Heart left ventricle (tissue), 16 donors: ENCODE results near the gene OTUD7B. TPM values are rescaled to one million over a fixed set of nuclear protein-coding genes. Genes with fewer than 3 reads are reported as not detected.

Source experiments
- ATAC-seq, 4 donors: fragments of 200-7000 bp; cut with Tn5 transposase; one replicate each; pipeline ENCODE4 v1.9.1; 2020 to 2022; ENCODE audit warnings: moderate library complexity in 4 of 4, mild to moderate bottlenecking in 3 of 4, moderate number of reproducible peaks in 1 of 4
- DNase-seq, 5 donors: peaks; one replicate each; pipeline ENCODE4 v3.0.0-alpha.2; 2020
- H3K27ac ChIP-seq, 12 donors: fragments of 200-600 bp; sonication (generic) in 4 of 12; one replicate each; pipeline versions ENCODE4 v1.5.0 to v1.8.0; 2016 to 2022; ENCODE audit warnings: mild to moderate bottlenecking in 2 of 12
- H3K27me3 ChIP-seq, 9 donors: fragments of 200-600 bp; sonication (generic) in 2 of 9; one replicate each; pipeline versions ENCODE4 v1.5.1 to v1.8.0; 2016 to 2022; ENCODE audit warnings: mild to moderate bottlenecking in 3 of 9
- H3K36me3 ChIP-seq, 9 donors: fragments of 200-600 bp; sonication (generic) in 2 of 9; one replicate each; pipeline versions ENCODE4 v1.5.0 to v1.8.0; 2018 to 2022; ENCODE audit warnings: mild to moderate bottlenecking in 2 of 9
- H3K4me1 ChIP-seq, 12 donors: fragments of 200-600 bp; sonication (generic) in 4 of 12; one replicate each; pipeline versions ENCODE4 v1.5.0 to v1.8.0; 2016 to 2022; ENCODE audit warnings: mild to moderate bottlenecking in 3 of 12
- H3K4me3 ChIP-seq, 12 donors: fragments of 200-600 bp; sonication (generic) in 4 of 12; one replicate each; pipeline versions ENCODE4 v1.5.0 to v1.8.0; 2017 to 2022; ENCODE audit warnings: mild to moderate bottlenecking in 9 of 12, moderate library complexity in 4 of 12
- H3K9me3 ChIP-seq, 12 donors: fragments of 200-600 bp; sonication (generic) in 4 of 12; one replicate each; pipeline versions ENCODE4 v1.5.0 to v1.8.0; 2016 to 2022; ENCODE audit warnings: mild to moderate bottlenecking in 1 of 12
- CTCF ChIP-seq, 12 donors: fragments of 200-600 bp; sonication (generic) in 4 of 12; IDR thresholded peaks; one replicate each; pipeline versions ENCODE4 v1.5.0 to v1.8.0; 2018 to 2022; ENCODE audit warnings: antibody characterized with exemption in 12 of 12, mild to moderate bottlenecking in 5 of 12
- POLR2A ChIP-seq, 2 donors: fragments of 450-650 bp; IDR thresholded peaks; one replicate each; pipeline ENCODE4 v1.6.1; 2017; ENCODE audit warnings: antibody characterized with exemption in 2 of 2, mild to moderate bottlenecking in 2 of 2, moderate library complexity in 2 of 2
- WGBS, 4 donors: extraction: QIAGEN DNeasy Blood & Tissue Kit in 2 of 4; methylation state at CpG; one replicate each; pipeline versions ENCODE4 v1.1.5 to v1.1.7; 2013 to 2018; 5-methylcytosine and 5-hydroxymethylcytosine counted together
- intact Hi-C, 10 donors: fragments of 100-400 bp; cut with DNase I; formaldehyde crosslinking; loops; one replicate each; pipeline versions ENCODE4 v1.11.1 to v1.14.2; 2022
- polyA plus RNA-seq, 2 donors: library from polyadenylated mRNA; stranded (reverse); fragments of 200-250 nt; gene quantifications; one replicate each; pipeline ENCODE4 v1.2.3, GENCODE V29; 2013
- total RNA-seq, 9 donors: library from RNA; depleted of rRNA in 2 of 9; stranded (reverse); fragments of >200 nt in 2 of 9; fragmentation: NEBNext Ultra II Directional in 3 of 9; extraction: Animal tissue kit (Norgen Biotek cat#: 25700) in 3 of 9; gene quantifications; one replicate each; pipeline versions ENCODE4 v1.1.0 to v1.2.4, GENCODE V29; 2016 to 2023
- donor health status: ischemic (EF 13 %, LVEDD 7.1; RV severe dilation, severe dysfunction).
- donor health status: healthy with polysubstance abuse.
- donor health status: DM: no; HTN: yes; CAD: no.
- donor health status: DM: no; HTN: no; CAD: no.
- donor health status: ischemic (EF 25% LVEDD 6.9; RV normal size, moderate dysfunction).
- donor health status: ischemic (EF 25% LVEDD 5.7; RV mildly dilated, moderate dysfunction).
- donor health status: healthy.
- donor health status: DM: yes; HTN: yes; CAD: no.
- donor health status: ischemic (EF 35%, LVEDD 5.7; RV mildly dilated, moderate dysfunction).
- donor health status: nonischemic (EF 11% LVEDD 7.7; RV severe dilation, severe dysfunction).
- donor health status: DM: yes; HTN: yes; CAD: no.
- donor health status: PGD.
- donor health status: ischemic (EF 29% LVEDD 5.4; RV normal size, mild dysfunction).
- donor health status: nonischemic (EF 23%, LVEDD 6.1; RV moderate dilation, normal function).

Gene OTUD7B
- total and polyA plus RNA-seq, 11 donors, result 8.1 to 36.2 (median 24.7) TPM

- Histone ChIP-seq H3K4me3 (peak overlapping the region; percentile 34 to 86 (median 67)), H3K27me3 (no peaks in the 10 kb centered on the region), H3K9me3 (no peaks in the 10 kb centered on the region), H3K27ac (peak overlapping the region; percentile 87 to 100 (median 96)), H3K36me3 (no peaks in the 10 kb centered on the region), H3K4me1 (peaks cover 0 to 25% (median 18%) of the 10 kb centered on the region in 12 donors)
- 2 to 4% (median 3%) methylated on average over 28 of the region's 28 CpGs for WGBS, 4 donors
- DNase-seq (peak; percentile 79 to 86 (median 84)), ATAC-seq (peak; percentile 29 to 38 (median 34))
- peak in 11 of 12 donors; percentile 43 to 74 (median 62) for TF ChIP-seq CTCF (IDR thresholded peaks at IDR 0.05)
- TF ChIP-seq POLR2A (IDR thresholded peaks at IDR 0.05), result peak; percentile 1 to 94
- intact Hi-C loops, result loop anchor here in 5 of 10 donors (1.0 to 2.0 kb wide), 3 partner anchors 38 to 51 kb away; partner anchors contain the start of gene SF3B4 (in 3 of the 5)
Measured at GRCh38 chr1:149888247-149888998, 122.1 kb downstream of the OTUD7B start.

Other genes with a start within 250 kb of the OTUD7B start
- 10 to 100 TPM in 1 of 9 donors, 1 to 10 TPM in 6, under 1 TPM in 1, not detected in 1; 0.37 to 52.0 (median 1.9) TPM for gene FCGR1A, start 228.0 kb downstream of the OTUD7B start, total RNA-seq
- 1 to 10 TPM; 1.1 to 2.7 TPM for gene FCGR1A, start 228.0 kb downstream of the OTUD7B start, polyA plus RNA-seq
- 10 to 100 TPM; 12.5 to 39.4 (median 14.0) TPM for gene BOLA1, start 111.2 kb downstream of the OTUD7B start, total RNA-seq
- gene BOLA1, start 111.2 kb downstream of the OTUD7B start, polyA plus RNA-seq, result 10 to 100 TPM; 16.2 to 40.7 TPM
- gene SV2A, start 92.9 kb downstream of the OTUD7B start, total RNA-seq, result 1 to 10 TPM in 1 of 9 donors, under 1 TPM in 8; 0.20 to 1.4 (median 0.43) TPM
- under 1 TPM; 0.30 to 0.32 TPM for gene SV2A, start 92.9 kb downstream of the OTUD7B start, polyA plus RNA-seq
- 10 to 100 TPM; 10.2 to 32.7 (median 23.7) TPM for gene SF3B4, start 82.9 kb downstream of the OTUD7B start, total RNA-seq
- 10 to 100 TPM; 13.1 to 21.3 TPM for gene SF3B4, start 82.9 kb downstream of the OTUD7B start, polyA plus RNA-seq
- gene MTMR11, start 73.8 kb downstream of the OTUD7B start, total RNA-seq, result 1 to 10 TPM; 1.9 to 4.5 (median 2.6) TPM
- gene MTMR11, start 73.8 kb downstream of the OTUD7B start, polyA plus RNA-seq, result 1 to 10 TPM; 1.6 TPM
- 10 to 100 TPM; 39.1 to 67.7 (median 49.5) TPM for gene VPS45, start 57.0 kb upstream of the OTUD7B start, total RNA-seq
- gene VPS45, start 57.0 kb upstream of the OTUD7B start, polyA plus RNA-seq, result 10 to 100 TPM; 30.4 to 36.3 TPM
- 100 to 1,000 TPM in 2 of 9 donors, 10 to 100 TPM in 7; 46.8 to 152 (median 67.6) TPM for gene PLEKHO1, start 139.2 kb upstream of the OTUD7B start, total RNA-seq
- 100 to 1,000 TPM; 184 to 200 TPM for gene PLEKHO1, start 139.2 kb upstream of the OTUD7B start, polyA plus RNA-seq
- gene ANP32E, start 225.4 kb upstream of the OTUD7B start, total RNA-seq, result 10 to 100 TPM; 12.6 to 59.9 (median 33.6) TPM
- gene ANP32E, start 225.4 kb upstream of the OTUD7B start, polyA plus RNA-seq, result 10 to 100 TPM; 25.3 to 43.6 TPM
- gene CA14, start 247.0 kb upstream of the OTUD7B start, total RNA-seq, result 10 to 100 TPM in 1 of 9 donors, 1 to 10 TPM in 7, under 1 TPM in 1; 0.56 to 16.5 (median 4.2) TPM
- gene CA14, start 247.0 kb upstream of the OTUD7B start, polyA plus RNA-seq, result 10 to 100 TPM in 1 of 2 donors, 1 to 10 TPM in 1; 3.1 to 22.2 TPM